ENCODE results near the gene PTPRA.

Gene PTPRA

DNA sequence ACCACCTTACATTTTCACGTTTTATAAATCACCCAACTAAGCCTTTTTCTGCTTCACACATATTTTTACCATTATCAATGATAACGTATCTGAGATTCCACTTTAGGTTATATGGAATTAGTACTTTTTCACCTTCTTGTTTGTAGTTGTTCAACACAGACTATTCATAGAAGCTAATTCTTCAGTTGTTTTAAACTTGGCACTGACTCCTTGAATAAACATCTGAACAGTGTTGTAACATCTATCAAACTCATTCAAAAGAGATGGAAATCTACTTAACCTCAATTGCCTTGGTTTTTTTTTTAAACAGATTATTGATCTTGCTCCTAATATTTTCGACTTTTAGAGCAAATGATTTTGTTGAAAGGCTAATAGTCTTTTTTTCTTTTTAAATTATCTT, 34.2 kb downstream of the PTPRA start:
- no peak overlapping the region for H3K4me3 ChIP-seq (ENCODE audit: low read depth, low read length)
- TF ChIP-seq, protein P1, sequence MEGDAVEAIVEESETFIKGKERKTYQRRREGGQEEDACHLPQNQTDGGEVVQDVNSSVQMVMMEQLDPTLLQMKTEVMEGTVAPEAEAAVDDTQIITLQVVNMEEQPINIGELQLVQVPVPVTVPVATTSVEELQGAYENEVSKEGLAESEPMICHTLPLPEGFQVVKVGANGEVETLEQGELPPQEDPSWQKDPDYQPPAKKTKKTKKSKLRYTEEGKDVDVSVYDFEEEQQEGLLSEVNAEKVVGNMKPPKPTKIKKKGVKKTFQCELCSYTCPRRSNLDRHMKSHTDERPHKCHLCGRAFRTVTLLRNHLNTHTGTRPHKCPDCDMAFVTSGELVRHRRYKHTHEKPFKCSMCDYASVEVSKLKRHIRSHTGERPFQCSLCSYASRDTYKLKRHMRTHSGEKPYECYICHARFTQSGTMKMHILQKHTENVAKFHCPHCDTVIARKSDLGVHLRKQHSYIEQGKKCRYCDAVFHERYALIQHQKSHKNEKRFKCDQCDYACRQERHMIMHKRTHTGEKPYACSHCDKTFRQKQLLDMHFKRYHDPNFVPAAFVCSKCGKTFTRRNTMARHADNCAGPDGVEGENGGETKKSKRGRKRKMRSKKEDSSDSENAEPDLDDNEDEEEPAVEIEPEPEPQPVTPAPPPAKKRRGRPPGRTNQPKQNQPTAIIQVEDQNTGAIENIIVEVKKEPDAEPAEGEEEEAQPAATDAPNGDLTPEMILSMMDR (conservative IDR thresholded peaks at IDR 0.05; ENCODE audit: low read depth, low read length): no peak
- DNase-seq (ENCODE audit: low read depth): peak; percentile 18

- TF ChIP-seq, protein P1 (conservative IDR thresholded peaks at IDR 0.05; ENCODE audit: low read depth, low read length): no peak
- DNase-seq (ENCODE audit: low read depth): no peak
- no peak overlapping the region for H3K4me3 ChIP-seq (ENCODE audit: low read depth, low read length)
These were observed 36.7 kb downstream of the PTPRA start for GRCh38 chr20:2909953-2910352.

DNA sequence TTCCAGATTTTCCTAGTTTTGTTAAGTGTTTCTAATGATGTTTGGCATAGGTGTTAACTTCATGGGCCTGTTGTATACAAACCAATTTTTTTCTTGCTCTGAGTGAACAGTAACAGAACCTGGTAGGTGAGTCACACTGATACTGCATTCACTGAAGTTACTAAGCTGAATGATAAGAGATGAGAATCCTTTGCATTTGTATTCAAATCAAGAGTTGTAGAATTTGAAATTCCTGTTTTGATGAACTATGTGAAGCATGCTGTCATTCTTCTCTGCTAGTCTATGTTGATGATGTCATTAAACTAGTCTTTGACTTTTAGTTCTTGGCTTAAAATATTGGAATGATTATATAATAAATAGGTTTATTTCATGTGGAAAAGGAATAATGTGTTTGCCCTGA, 37.9 kb downstream of the PTPRA start:
- peak; percentile 16 for DNase-seq (ENCODE audit: low read depth)
- H3K4me3 ChIP-seq (ENCODE audit: low read depth, low read length): no peak overlapping the region
- TF ChIP-seq, protein P1 (conservative IDR thresholded peaks at IDR 0.05; ENCODE audit: low read depth, low read length): no peak

DNA sequence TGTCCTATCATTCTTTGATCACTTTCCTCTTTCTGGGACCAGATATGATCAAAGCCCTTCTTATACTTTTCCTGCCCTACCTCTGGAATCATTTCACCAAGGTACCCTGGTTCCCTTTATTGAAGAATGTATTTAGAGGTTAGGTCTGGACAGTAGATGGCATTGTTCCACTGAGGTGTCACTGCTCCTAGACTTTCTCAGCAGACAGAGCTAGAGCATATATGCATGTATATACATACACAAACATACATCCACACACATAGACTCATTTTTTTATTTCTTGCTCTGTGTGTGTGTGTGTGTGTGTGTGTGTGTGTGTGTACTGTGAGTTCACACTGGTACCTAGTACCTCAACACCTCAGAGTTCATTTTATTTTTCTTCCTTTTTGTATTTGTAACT, 40.9 kb downstream of the PTPRA start:
- peak; percentile 60 for DNase-seq (ENCODE audit: low read depth)
- no peak overlapping the region for H3K4me3 ChIP-seq (ENCODE audit: low read depth, low read length)
- TF ChIP-seq, protein P1 (conservative IDR thresholded peaks at IDR 0.05; ENCODE audit: low read depth, low read length): peak; percentile 48

DNA sequence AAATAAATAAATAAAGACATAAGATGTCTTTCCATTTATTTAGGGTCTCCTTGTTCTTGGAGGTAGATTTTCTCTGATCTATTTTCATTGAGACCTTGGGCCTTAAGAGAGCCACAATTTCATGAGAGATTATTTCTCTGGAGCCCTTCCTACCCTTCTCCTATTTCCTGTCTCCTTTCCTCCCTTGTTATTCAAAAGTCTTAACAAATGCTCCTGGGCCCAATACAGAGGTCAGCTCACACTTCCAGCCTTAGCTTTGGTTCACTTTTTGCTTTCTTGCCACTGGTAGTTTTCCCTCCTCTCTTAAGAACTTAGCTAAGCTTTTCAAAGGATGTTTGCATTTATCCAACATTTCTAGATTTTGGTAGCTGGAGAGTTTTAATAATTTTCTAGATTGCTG, 44.0 kb downstream of the PTPRA start:
- TF ChIP-seq, protein P1 (conservative IDR thresholded peaks at IDR 0.05; ENCODE audit: low read depth, low read length): no peak
- H3K4me3 ChIP-seq (ENCODE audit: low read depth, low read length): no peak overlapping the region
- no peak for DNase-seq (ENCODE audit: low read depth)

GRCh38 chr20:2918096-2919049, 45.1 kb downstream of the PTPRA start:
- TF ChIP-seq, protein P1 (conservative IDR thresholded peaks at IDR 0.05; ENCODE audit: low read depth, low read length): no peak
- DNase-seq (ENCODE audit: low read depth): no peak
- H3K4me3 ChIP-seq (ENCODE audit: low read depth, low read length): no peak overlapping the region

Measured in choroid plexus epithelial cell (primary cell).